Measurements from ENCODE around the gene OPCML.

DNA sequence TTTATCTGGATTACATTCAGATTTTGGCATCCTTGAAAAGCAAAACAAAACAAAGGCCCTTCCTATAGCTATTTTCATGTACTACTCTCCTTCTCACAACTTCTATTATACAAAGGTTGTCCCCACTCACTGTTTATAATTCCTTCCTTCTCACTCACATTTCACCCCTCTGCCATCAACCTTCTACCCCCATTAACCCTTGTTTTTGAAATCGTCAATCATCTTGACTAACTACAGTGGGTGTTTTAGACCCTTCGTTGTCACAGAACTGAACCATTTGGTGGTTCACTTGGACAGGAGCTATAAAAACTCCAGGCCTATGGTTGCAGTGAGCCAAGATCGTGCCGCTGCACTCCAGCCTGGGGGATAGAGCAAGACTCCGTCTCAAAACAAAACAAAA, 639.4 kb downstream of the OPCML start:
- TF ChIP-seq, protein P1, sequence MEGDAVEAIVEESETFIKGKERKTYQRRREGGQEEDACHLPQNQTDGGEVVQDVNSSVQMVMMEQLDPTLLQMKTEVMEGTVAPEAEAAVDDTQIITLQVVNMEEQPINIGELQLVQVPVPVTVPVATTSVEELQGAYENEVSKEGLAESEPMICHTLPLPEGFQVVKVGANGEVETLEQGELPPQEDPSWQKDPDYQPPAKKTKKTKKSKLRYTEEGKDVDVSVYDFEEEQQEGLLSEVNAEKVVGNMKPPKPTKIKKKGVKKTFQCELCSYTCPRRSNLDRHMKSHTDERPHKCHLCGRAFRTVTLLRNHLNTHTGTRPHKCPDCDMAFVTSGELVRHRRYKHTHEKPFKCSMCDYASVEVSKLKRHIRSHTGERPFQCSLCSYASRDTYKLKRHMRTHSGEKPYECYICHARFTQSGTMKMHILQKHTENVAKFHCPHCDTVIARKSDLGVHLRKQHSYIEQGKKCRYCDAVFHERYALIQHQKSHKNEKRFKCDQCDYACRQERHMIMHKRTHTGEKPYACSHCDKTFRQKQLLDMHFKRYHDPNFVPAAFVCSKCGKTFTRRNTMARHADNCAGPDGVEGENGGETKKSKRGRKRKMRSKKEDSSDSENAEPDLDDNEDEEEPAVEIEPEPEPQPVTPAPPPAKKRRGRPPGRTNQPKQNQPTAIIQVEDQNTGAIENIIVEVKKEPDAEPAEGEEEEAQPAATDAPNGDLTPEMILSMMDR (optimal IDR thresholded peaks at IDR 0.05 in 1 of 3, IDR thresholded peaks at IDR 0.05 in 1 of 3, conservative IDR thresholded peaks at IDR 0.05 in 1 of 3; ENCODE audit: extremely low read depth in 1 of 3, insufficient read depth in 2 of 3, low read length in 3 of 3) = no peak
- TF ChIP-seq EZH2 (IDR thresholded peaks at IDR 0.05; ENCODE audit: low read length) = no peak

All from keratinocyte (primary cell).